GM19455 (cell line): Measurements from ENCODE around the gene GAGE12F.
"Not testable (repeated sequence)": the region's sequence is repeated elsewhere in the genome, so short reads cannot be mapped to it uniquely, and the experiment has no call there.

ENCODE experiments used
- ATAC-seq: cut with Tn5 transposase; IDR thresholded peaks from one replicate; pipeline ENCODE4 v1.9.1; 2021; ENCODE audit not compliant: unreplicated experiment

Gene GAGE12F, protein sequence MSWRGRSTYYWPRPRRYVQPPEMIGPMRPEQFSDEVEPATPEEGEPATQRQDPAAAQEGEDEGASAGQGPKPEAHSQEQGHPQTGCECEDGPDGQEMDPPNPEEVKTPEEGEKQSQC

DNA sequence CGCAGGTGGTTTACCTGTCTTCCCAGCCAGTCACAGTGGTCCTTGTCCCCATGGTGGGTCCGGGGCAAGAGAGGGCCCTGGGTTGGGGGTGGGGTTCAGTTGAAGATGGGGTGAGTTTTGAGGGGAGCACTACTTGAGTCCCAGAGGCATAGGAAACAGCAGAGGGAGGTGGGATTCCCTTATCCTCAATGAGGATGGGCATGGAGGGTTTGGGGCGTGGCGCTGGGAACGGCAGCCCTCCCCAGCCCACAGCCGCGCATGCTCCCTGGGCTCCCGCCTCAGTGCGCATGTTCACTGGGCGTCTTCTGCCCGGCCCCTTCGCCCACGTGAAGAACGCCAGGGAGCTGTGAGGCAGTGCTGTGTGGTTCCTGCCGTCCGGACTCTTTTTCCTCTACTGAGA lies at the start of gene GAGE12F:
Gene GAGE12F, plus strand, starts transcription at position 301 of the 400 bp plus-strand sequence. CDS start 1,155 bp downstream, outside the sequence.
- ATAC-seq, result not testable (repeated sequence)

DNA sequence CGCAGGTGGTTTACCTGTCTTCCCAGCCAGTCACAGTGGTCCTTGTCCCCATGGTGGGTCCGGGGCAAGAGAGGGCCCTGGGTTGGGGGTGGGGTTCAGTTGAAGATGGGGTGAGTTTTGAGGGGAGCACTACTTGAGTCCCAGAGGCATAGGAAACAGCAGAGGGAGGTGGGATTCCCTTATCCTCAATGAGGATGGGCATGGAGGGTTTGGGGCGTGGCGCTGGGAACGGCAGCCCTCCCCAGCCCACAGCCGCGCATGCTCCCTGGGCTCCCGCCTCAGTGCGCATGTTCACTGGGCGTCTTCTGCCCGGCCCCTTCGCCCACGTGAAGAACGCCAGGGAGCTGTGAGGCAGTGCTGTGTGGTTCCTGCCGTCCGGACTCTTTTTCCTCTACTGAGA lies 28.8 kb upstream of the GAGE12F start, which contains the start of gene GAGE12C:
Gene GAGE12C, plus strand, starts transcription at position 301 of the 400 bp plus-strand sequence. CDS start 1,155 bp downstream, outside the sequence.
- ATAC-seq, result not testable (repeated sequence)

DNA sequence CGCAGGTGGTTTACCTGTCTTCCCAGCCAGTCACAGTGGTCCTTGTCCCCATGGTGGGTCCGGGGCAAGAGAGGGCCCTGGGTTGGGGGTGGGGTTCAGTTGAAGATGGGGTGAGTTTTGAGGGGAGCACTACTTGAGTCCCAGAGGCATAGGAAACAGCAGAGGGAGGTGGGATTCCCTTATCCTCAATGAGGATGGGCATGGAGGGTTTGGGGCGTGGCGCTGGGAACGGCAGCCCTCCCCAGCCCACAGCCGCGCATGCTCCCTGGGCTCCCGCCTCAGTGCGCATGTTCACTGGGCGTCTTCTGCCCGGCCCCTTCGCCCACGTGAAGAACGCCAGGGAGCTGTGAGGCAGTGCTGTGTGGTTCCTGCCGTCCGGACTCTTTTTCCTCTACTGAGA lies 19.2 kb upstream of the GAGE12F start, which contains the start of gene GAGE12D:
Gene GAGE12D, plus strand, starts transcription at position 301 of the 400 bp plus-strand sequence. CDS start 1,155 bp downstream, outside the sequence.
- not testable (repeated sequence) for ATAC-seq

DNA sequence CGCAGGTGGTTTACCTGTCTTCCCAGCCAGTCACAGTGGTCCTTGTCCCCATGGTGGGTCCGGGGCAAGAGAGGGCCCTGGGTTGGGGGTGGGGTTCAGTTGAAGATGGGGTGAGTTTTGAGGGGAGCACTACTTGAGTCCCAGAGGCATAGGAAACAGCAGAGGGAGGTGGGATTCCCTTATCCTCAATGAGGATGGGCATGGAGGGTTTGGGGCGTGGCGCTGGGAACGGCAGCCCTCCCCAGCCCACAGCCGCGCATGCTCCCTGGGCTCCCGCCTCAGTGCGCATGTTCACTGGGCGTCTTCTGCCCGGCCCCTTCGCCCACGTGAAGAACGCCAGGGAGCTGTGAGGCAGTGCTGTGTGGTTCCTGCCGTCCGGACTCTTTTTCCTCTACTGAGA lies 9.7 kb upstream of the GAGE12F start, which contains the start of gene GAGE12E:
Gene GAGE12E, plus strand, starts transcription at position 301 of the 400 bp plus-strand sequence. CDS start 1,155 bp downstream, outside the sequence.
- ATAC-seq, result not testable (repeated sequence)

DNA sequence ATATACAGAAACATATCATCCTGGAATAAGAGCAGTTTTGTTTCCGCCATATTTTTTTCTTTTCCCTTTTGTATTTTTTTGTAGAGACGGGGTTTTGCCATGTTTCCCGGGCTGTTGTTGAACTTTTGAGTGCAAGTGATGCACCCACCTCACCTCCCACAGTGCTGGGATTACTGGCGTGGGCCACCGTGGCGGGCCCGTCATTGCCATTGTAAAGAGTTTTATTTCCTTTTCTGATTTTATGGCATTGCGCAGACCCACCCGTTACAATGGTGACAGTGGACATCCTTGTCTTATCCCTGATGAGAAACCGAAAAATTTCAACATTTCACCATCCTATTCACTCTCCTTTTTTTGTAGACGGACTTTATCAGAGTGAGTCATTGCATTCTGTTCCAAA lies 8.1 kb downstream of the GAGE12F start:
- ATAC-seq, result not testable (repeated sequence)

DNA sequence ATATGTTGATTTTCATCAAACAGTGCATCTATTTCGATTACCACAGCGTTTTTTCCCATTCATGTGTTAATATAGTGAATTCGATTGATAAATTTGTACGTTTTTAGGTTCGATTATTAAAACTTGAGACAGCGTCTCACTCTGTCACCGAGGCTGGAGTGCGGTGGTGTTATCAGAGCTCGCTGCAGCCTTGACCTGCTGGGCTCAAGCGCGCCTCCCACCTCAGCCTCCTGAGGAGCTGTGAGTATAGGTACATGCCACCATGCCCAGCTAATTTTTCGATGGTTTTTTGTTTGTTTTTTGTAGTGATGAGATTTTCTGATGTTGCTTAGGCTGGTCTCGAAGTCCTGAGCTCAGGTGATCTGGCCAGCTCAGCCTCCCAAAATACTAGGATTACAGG lies 8.5 kb downstream of the GAGE12F start:
- not testable (repeated sequence) for ATAC-seq

DNA sequence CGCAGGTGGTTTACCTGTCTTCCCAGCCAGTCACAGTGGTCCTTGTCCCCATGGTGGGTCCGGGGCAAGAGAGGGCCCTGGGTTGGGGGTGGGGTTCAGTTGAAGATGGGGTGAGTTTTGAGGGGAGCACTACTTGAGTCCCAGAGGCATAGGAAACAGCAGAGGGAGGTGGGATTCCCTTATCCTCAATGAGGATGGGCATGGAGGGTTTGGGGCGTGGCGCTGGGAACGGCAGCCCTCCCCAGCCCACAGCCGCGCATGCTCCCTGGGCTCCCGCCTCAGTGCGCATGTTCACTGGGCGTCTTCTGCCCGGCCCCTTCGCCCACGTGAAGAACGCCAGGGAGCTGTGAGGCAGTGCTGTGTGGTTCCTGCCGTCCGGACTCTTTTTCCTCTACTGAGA lies 9.5 kb downstream of the GAGE12F start, which contains the start of gene GAGE12G:
Gene GAGE12G, plus strand, starts transcription at position 301 of the 400 bp plus-strand sequence. CDS start 1,155 bp downstream, outside the sequence.
- not testable (repeated sequence) for ATAC-seq

DNA sequence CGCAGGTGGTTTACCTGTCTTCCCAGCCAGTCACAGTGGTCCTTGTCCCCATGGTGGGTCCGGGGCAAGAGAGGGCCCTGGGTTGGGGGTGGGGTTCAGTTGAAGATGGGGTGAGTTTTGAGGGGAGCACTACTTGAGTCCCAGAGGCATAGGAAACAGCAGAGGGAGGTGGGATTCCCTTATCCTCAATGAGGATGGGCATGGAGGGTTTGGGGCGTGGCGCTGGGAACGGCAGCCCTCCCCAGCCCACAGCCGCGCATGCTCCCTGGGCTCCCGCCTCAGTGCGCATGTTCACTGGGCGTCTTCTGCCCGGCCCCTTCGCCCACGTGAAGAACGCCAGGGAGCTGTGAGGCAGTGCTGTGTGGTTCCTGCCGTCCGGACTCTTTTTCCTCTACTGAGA lies 19.0 kb downstream of the GAGE12F start, which contains the start of gene GAGE12H:
Gene GAGE12H, plus strand, starts transcription at position 301 of the 400 bp plus-strand sequence. CDS start 1,155 bp downstream, outside the sequence.
- not testable (repeated sequence) for ATAC-seq

DNA sequence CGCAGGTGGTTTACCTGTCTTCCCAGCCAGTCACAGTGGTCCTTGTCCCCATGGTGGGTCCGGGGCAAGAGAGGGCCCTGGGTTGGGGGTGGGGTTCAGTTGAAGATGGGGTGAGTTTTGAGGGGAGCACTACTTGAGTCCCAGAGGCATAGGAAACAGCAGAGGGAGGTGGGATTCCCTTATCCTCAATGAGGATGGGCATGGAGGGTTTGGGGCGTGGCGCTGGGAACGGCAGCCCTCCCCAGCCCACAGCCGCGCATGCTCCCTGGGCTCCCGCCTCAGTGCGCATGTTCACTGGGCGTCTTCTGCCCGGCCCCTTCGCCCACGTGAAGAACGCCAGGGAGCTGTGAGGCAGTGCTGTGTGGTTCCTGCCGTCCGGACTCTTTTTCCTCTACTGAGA lies 28.6 kb downstream of the GAGE12F start, which contains the start of gene GAGE2A:
Gene GAGE2A, plus strand, starts transcription at position 301 of the 400 bp plus-strand sequence. CDS start 1,155 bp downstream, outside the sequence.
- ATAC-seq, result not testable (repeated sequence)

DNA sequence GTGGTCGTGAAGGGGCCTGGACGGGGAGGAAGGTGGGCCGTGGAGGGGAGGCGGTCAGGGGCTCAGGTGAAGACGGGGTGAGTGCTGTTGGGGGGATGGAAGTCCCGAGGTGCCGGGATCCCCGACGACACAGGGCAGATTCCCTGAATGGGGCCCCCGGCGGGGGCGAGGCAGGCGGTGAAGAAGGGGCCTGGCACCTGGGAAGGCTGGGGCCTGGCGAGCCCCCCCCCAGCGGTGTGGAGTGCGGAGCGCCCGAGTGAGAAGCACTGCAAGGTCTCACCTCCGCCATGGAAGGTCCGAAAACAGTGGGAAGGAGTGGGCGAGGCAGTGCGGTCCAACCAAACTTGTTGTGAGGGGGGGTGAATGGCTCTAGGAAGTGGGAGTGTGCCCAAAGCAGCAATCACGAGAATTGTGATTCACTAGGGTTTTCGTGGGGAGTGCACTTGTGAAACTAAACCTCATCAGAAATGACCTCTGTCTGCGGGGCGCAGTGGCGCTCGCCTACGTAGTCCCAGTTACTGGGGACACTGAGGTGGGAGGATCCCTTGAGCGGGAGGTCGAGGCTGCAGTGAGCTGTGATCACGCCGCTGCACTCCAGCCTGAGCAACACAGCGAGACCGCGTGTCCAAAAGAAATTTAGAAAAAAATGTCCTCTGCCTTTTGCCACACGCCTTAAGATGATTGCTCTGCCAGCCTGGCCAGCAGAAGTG lies 29.3 kb downstream of the GAGE12F start:
- not testable (repeated sequence) for ATAC-seq

DNA sequence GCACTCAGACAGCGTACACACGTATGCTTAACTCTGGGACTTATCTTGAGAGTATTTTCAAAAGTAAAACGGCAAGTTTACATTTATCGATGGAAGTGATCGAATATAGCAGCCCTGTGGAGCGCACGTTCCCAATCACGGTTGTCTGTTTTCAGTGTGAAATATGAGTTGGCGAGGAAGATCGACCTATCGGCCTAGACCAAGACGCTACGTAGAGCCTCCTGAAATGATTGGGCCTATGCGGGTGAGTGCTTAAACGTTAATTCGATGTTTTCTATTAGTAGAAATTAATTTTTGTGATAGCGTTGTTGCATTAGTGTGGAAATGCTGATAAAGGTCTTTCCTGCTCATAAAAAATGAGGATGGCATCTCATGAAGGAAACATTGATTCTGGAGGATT lies 29.8 kb downstream of the GAGE12F start:
- ATAC-seq, result not testable (repeated sequence)

DNA sequence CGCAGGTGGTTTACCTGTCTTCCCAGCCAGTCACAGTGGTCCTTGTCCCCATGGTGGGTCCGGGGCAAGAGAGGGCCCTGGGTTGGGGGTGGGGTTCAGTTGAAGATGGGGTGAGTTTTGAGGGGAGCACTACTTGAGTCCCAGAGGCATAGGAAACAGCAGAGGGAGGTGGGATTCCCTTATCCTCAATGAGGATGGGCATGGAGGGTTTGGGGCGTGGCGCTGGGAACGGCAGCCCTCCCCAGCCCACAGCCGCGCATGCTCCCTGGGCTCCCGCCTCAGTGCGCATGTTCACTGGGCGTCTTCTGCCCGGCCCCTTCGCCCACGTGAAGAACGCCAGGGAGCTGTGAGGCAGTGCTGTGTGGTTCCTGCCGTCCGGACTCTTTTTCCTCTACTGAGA lies 38.1 kb downstream of the GAGE12F start, which contains the start of gene GAGE1:
Gene GAGE1, plus strand, starts transcription at position 301 of the 400 bp plus-strand sequence. CDS start 1,155 bp downstream, outside the sequence.
- not testable (repeated sequence) for ATAC-seq

DNA sequence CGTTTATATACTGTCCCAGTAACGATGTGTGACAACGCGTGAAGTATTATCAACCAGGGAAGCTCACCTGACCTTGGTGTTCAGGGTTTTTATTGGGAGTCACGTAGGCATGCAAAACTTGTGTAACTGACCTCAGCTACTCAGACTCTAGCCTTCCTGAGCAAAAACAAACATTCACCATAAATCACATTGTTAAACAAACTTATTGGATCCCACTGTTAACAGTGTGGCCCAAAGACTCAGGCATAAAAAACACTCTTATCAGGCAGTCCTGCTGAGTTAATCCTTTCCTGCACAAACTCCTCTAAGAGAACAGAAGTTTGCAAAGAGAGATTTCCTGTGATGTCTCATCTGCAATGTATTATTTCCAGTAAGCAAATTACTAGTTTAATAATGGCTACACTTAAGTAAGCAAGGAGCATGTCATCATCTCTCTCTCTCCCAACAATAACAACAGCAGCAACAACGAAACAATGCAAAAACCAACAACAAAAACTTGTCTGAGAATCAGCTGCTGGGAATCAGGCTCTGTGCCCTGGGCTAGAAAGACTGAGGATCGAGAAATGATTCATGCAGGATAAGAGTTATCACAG lies 50.2 kb downstream of the GAGE12F start:
- no peak for ATAC-seq
